WTC11 (cell line): Measurements from ENCODE around the gene TRPM7. TPM values are rescaled to one million over a fixed set of nuclear protein-coding genes. Genes with fewer than 3 reads are reported as not detected.
"Not testable (repeated sequence)": the region's sequence is repeated elsewhere in the genome, so short reads cannot be mapped to it uniquely, and the experiment has no call there.

Experiments
- ATAC-seq: fragments of 200-7000 bp; cut with Tn5 transposase; 2 replicates; pipeline ENCODE4 v1.10.0; 2021; ENCODE audit warnings: mild to moderate bottlenecking, moderate library complexity
- CTCF ChIA-PET: fragments of 300-600 bp; sonication (Branson Sonifier 250); formaldehyde crosslinking; loops from one replicate; lab custom pipeline; 2021; ENCODE audit warnings: antibody characterized with exemption; lab: Charles Lee
- POLR2A ChIA-PET: fragments of 350-600 bp; sonication (Branson Sonifier 250); formaldehyde crosslinking; loops from one replicate; lab custom pipeline; 2021; ENCODE audit warnings: antibody characterized with exemption; lab: Charles Lee
- DNase-seq: peaks from one replicate; pipeline ENCODE4 v3.0.0; 2021; ENCODE audit warnings: low spot score
- H3K27ac Mint-ChIP-seq: 2 replicates; pipeline ENCODE4 v1.8.0; 2021; ENCODE audit warnings: mixed read lengths
- H3K27me3 Mint-ChIP-seq: 2 replicates; pipeline ENCODE4 v1.8.0; 2021; ENCODE audit warnings: low read depth, mild to moderate bottlenecking, moderate library complexity, mixed read lengths
- H3K36me3 Mint-ChIP-seq: 2 replicates; pipeline ENCODE4 v1.8.0; 2021; ENCODE audit warnings: mixed read lengths
- H3K4me1 Mint-ChIP-seq: 2 replicates; pipeline ENCODE4 v1.8.0; 2022; ENCODE audit warnings: mixed read lengths
- H3K4me3 Mint-ChIP-seq: 2 replicates; pipeline ENCODE4 v1.8.0; 2021; ENCODE audit warnings: mild to moderate bottlenecking, moderate library complexity, mixed read lengths
- H3K9me3 Mint-ChIP-seq: 2 replicates; pipeline ENCODE4 v1.8.0; 2021; ENCODE audit warnings: mixed read lengths
- E2F1 ChIP-seq: sonication (generic); formaldehyde crosslinking; IDR thresholded peaks from 2 replicates; pipeline ENCODE4 v1.8.0; 2022; ENCODE audit warnings: mild to moderate bottlenecking, missing genetic modification reagents
- E2F4 ChIP-seq: sonication (generic); formaldehyde crosslinking; IDR thresholded peaks from 2 replicates; pipeline ENCODE4 v1.8.1; 2022; ENCODE audit warnings: low read depth, mild to moderate bottlenecking, moderate library complexity, missing genetic modification reagents, borderline replicate concordance
- FOXJ3 ChIP-seq: sonication (generic); formaldehyde crosslinking; IDR thresholded peaks from 2 replicates; pipeline ENCODE4 v1.9.0; 2021; ENCODE audit warnings: missing genetic modification reagents, mild to moderate bottlenecking, borderline replicate concordance
- MAX ChIP-seq: sonication (generic); formaldehyde crosslinking; IDR thresholded peaks from 2 replicates; pipeline ENCODE4 v1.8.0; 2022; ENCODE audit warnings: mild to moderate bottlenecking, missing genetic modification reagents
- MLX ChIP-seq: sonication (generic); formaldehyde crosslinking; IDR thresholded peaks from 2 replicates; pipeline ENCODE4 v1.8.1; 2023; ENCODE audit warnings: mild to moderate bottlenecking, missing genetic modification reagents, moderate library complexity
- NFYB ChIP-seq: sonication (generic); formaldehyde crosslinking; conservative IDR thresholded peaks from 2 replicates; pipeline ENCODE4 v1.8.0; 2022; ENCODE audit warnings: low read depth, missing genetic modification reagents
- NR1H2 ChIP-seq: sonication (generic); formaldehyde crosslinking; IDR thresholded peaks from 2 replicates; pipeline ENCODE4 v1.9.0; 2021; ENCODE audit warnings: mild to moderate bottlenecking, moderate library complexity, missing genetic modification reagents
- NR3C1 ChIP-seq: sonication (generic); formaldehyde crosslinking; conservative IDR thresholded peaks from 2 replicates; pipeline ENCODE4 v1.8.1; 2023; ENCODE audit warnings: low read depth, mild to moderate bottlenecking, missing genetic modification reagents
- PRDM15 ChIP-seq: sonication (generic); formaldehyde crosslinking; IDR thresholded peaks from 2 replicates; pipeline ENCODE4 v1.8.0; 2022; ENCODE audit warnings: missing genetic modification reagents
- PREB ChIP-seq: sonication (generic); formaldehyde crosslinking; IDR thresholded peaks from 2 replicates; pipeline ENCODE4 v1.8.1; 2022; ENCODE audit warnings: mild to moderate bottlenecking, missing genetic modification reagents, moderate library complexity, borderline replicate concordance
- RELA ChIP-seq: sonication (generic); formaldehyde crosslinking; IDR thresholded peaks from 2 replicates; pipeline ENCODE4 v1.8.1; 2022; ENCODE audit warnings: missing genetic modification reagents, mild to moderate bottlenecking, borderline replicate concordance
- RORB ChIP-seq: fragments of 250-450 bp; sonication (Bioruptor Pico); IDR thresholded peaks from 2 replicates; pipeline ENCODE4 v1.9.0; 2021; ENCODE audit warnings: mild to moderate bottlenecking
- TCF7 ChIP-seq: sonication (generic); formaldehyde crosslinking; IDR thresholded peaks from 2 replicates; pipeline ENCODE4 v1.8.0; 2022; ENCODE audit warnings: mild to moderate bottlenecking, low read depth, missing genetic modification reagents, moderate library complexity
- ZNF416 ChIP-seq: fragments of 250-450 bp; sonication (Bioruptor Pico); IDR thresholded peaks from 2 replicates; pipeline ENCODE4 v1.9.0; 2021; ENCODE audit warnings: mild to moderate bottlenecking, inconsistent platforms
- ZNF423 ChIP-seq: fragments of 250-450 bp; sonication (Bioruptor Pico); IDR thresholded peaks from 2 replicates; pipeline ENCODE4 v2.1.2; 2022; ENCODE audit warnings: mild to moderate bottlenecking, moderate library complexity
- total RNA-seq: library from RNA; stranded (reverse); gene quantifications from 3 replicates; pipeline ENCODE4 v1.2.3, GENCODE V29; 2021

Gene TRPM7
- total RNA-seq, 1 experiment from 2014 or later, result 24.0 TPM

GRCh38 chr15:50613600-50613999 is 73.0 kb downstream of the TRPM7 start (continued):
- no peak for TF ChIP-seq RORB (CRISPR knock-in tag)
- no peak for TF ChIP-seq ZNF416 (CRISPR knock-in tag)
- no peak for TF ChIP-seq PREB (CRISPR knock-in tag)
- TF ChIP-seq E2F1 (CRISPR knock-in tag), result no peak
- no peak for TF ChIP-seq E2F4 (CRISPR knock-in tag)

GRCh38 chr15:50607129-50607528 is 79.5 kb downstream of the TRPM7 start:
- CTCF ChIA-PET, result no interaction called here
- no peak overlapping the region for H3K27ac Mint-ChIP-seq
- no peak for TF ChIP-seq FOXJ3
- TF ChIP-seq NFYB (CRISPR knock-in tag), result no peak
- no peak for TF ChIP-seq RELA (CRISPR knock-in tag)
- TF ChIP-seq MLX (CRISPR knock-in tag), result no peak
- no peak for TF ChIP-seq MAX (CRISPR knock-in tag)
- TF ChIP-seq TCF7 (CRISPR knock-in tag), result no peak
- TF ChIP-seq, all 79 proteins: peak for 0

GRCh38 chr15:50605462-50605861 is 81.1 kb downstream of the TRPM7 start:
- H3K9me3 Mint-ChIP-seq, result peaks cover 7% of the 10 kb centered on the region
- no peaks in the 10 kb centered on the region for H3K27me3 Mint-ChIP-seq
- TF ChIP-seq NR1H2 (CRISPR knock-in tag) (no peak), NR3C1 (CRISPR knock-in tag) (no peak), NFYB (CRISPR knock-in tag) (no peak), PRDM15 (CRISPR knock-in tag) (no peak), ZNF423 (CRISPR knock-in tag) (no peak), PREB (CRISPR knock-in tag) (no peak)
- ChIA-PET CTCF (interaction anchor here (1.0 kb wide), 1 partner anchor 280 kb away, joined by 3 read pairs; no protein-coding TSS in a partner anchor), POLR2A (no interaction called here)
- H3K4me1 Mint-ChIP-seq, result peaks cover 5% of the 10 kb centered on the region
- ATAC-seq, result no peak
- no peak overlapping the region for H3K27ac Mint-ChIP-seq
- peaks cover 39% of the 10 kb centered on the region for H3K36me3 Mint-ChIP-seq
- no peak for DNase-seq
- H3K4me3 Mint-ChIP-seq, result no peak overlapping the region

More at GRCh38 chr15:50607129-50607528, 79.5 kb downstream of the TRPM7 start:
- Mint-ChIP-seq H3K4me1 (peaks cover 5% of the 10 kb centered on the region), H3K4me3 (no peak overlapping the region), H3K9me3 (peaks cover 5% of the 10 kb centered on the region), H3K27me3 (no peaks in the 10 kb centered on the region), H3K36me3 (peaks cover 50% of the 10 kb centered on the region)
- POLR2A ChIA-PET, result no interaction called here
- no peak for DNase-seq
- no peak for ATAC-seq

GRCh38 chr15:50602028-50602427 is 84.6 kb downstream of the TRPM7 start:
- H3K4me3 Mint-ChIP-seq, DNase-seq, CTCF ChIA-PET, H3K27me3 Mint-ChIP-seq, H3K4me1 Mint-ChIP-seq, POLR2A ChIA-PET, H3K27ac Mint-ChIP-seq, H3K9me3 Mint-ChIP-seq, ATAC-seq: not testable (repeated sequence)
- peaks cover 38% of the 10 kb centered on the region for H3K36me3 Mint-ChIP-seq
